Cardiac muscle cell (in vitro differentiated cells and primary cell): ENCODE data around the gene PRKCB. TPM values are rescaled to one million over a fixed set of nuclear protein-coding genes. Genes with fewer than 3 reads are reported as not detected.

Source experiments
- DNase-seq, 2 donors: peaks; one replicate each; pipeline versions ENCODE4 v3.0.0 to v3.0.0-alpha.2; 2010 to 2017; ENCODE audit warnings: low read depth in 1 of 2, low spot score in 1 of 2
- H3K27ac ChIP-seq: fragments of 200-600 bp; sonication (generic); 2 replicates; pipeline ENCODE4 v1.5.1; 2016
- H3K27me3 ChIP-seq: fragments of 200-600 bp; sonication (generic); 2 replicates; pipeline ENCODE4 v1.6.0; 2016; ENCODE audit warnings: control low read depth
- H3K36me3 ChIP-seq: fragments of 200-600 bp; sonication (generic); 2 replicates; pipeline ENCODE4 v1.5.1; 2016; ENCODE audit warnings: control low read depth
- H3K4me1 ChIP-seq: fragments of 200-600 bp; sonication (generic); 2 replicates; pipeline ENCODE4 v1.8.1; 2017; ENCODE audit warnings: low read depth, mild to moderate bottlenecking, mixed run types
- H3K4me3 ChIP-seq: fragments of 200-600 bp; sonication (generic); 2 replicates; pipeline ENCODE4 v1.5.1; 2016; ENCODE audit warnings: mild to moderate bottlenecking
- H3K9me3 ChIP-seq: fragments of 200-600 bp; sonication (generic); 2 replicates; pipeline ENCODE4 v1.5.1; 2017; ENCODE audit warnings: low read depth, mild to moderate bottlenecking, control low read depth
- polyA plus RNA-seq: library from polyadenylated mRNA; unstranded; fragments of >200 nt; fragmentation: Nextera tagmentation; extraction: Ambion mirVana; gene quantifications from 2 replicates; pipeline ENCODE4 v1.2.1, GENCODE V29; 2016
- total RNA-seq: library from RNA; depleted of rRNA; stranded (reverse); fragments of >200 nt; gene quantifications from 2 replicates; pipeline ENCODE4 v1.2.3, GENCODE V29; 2016
- TF ChIP-seq, protein P1 (sequence below): IDR thresholded peaks from 2 replicates; pipeline ENCODE4 v1.5.1; 2012; ENCODE audit warnings: low read depth, mild to moderate bottlenecking, low read length

The PRKCB gene
- total and polyA plus RNA-seq, 2 experiments from 2014 or later: 0.66 to 1.5 TPM

- Histone ChIP-seq H3K27ac (no peak overlapping the region), H3K36me3 (no peaks in the 10 kb centered on the region), H3K4me1 (peaks cover 4% of the 10 kb centered on the region), H3K9me3 (no peaks in the 10 kb centered on the region), H3K27me3 (no peaks in the 10 kb centered on the region), H3K4me3 (no peak overlapping the region)
- no peak for DNase-seq
- TF ChIP-seq, protein P1, sequence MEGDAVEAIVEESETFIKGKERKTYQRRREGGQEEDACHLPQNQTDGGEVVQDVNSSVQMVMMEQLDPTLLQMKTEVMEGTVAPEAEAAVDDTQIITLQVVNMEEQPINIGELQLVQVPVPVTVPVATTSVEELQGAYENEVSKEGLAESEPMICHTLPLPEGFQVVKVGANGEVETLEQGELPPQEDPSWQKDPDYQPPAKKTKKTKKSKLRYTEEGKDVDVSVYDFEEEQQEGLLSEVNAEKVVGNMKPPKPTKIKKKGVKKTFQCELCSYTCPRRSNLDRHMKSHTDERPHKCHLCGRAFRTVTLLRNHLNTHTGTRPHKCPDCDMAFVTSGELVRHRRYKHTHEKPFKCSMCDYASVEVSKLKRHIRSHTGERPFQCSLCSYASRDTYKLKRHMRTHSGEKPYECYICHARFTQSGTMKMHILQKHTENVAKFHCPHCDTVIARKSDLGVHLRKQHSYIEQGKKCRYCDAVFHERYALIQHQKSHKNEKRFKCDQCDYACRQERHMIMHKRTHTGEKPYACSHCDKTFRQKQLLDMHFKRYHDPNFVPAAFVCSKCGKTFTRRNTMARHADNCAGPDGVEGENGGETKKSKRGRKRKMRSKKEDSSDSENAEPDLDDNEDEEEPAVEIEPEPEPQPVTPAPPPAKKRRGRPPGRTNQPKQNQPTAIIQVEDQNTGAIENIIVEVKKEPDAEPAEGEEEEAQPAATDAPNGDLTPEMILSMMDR: no peak
Measured at GRCh38 chr16:24163935-24164334, 328.2 kb downstream of the PRKCB start.

- Histone ChIP-seq H3K4me3 (no peak overlapping the region), H3K27ac (no peak overlapping the region), H3K9me3 (no peaks in the 10 kb centered on the region), H3K4me1 (peaks cover 4% of the 10 kb centered on the region), H3K27me3 (no peaks in the 10 kb centered on the region), H3K36me3 (no peaks in the 10 kb centered on the region)
- TF ChIP-seq, protein P1: no peak
- DNase-seq: no peak
Measured at GRCh38 chr16:24164416-24164815, 328.6 kb downstream of the PRKCB start.

- H3K9me3 ChIP-seq: no peaks in the 10 kb centered on the region
- no peak overlapping the region for H3K4me3 ChIP-seq
- TF ChIP-seq, protein P1: no peak
- no peak overlapping the region for H3K27ac ChIP-seq
- H3K27me3 ChIP-seq: no peaks in the 10 kb centered on the region
- peaks cover 4% of the 10 kb centered on the region for H3K4me1 ChIP-seq
- H3K36me3 ChIP-seq: no peaks in the 10 kb centered on the region
- DNase-seq: no peak
Measured at GRCh38 chr16:24165273-24165672, 329.5 kb downstream of the PRKCB start.

DNA sequence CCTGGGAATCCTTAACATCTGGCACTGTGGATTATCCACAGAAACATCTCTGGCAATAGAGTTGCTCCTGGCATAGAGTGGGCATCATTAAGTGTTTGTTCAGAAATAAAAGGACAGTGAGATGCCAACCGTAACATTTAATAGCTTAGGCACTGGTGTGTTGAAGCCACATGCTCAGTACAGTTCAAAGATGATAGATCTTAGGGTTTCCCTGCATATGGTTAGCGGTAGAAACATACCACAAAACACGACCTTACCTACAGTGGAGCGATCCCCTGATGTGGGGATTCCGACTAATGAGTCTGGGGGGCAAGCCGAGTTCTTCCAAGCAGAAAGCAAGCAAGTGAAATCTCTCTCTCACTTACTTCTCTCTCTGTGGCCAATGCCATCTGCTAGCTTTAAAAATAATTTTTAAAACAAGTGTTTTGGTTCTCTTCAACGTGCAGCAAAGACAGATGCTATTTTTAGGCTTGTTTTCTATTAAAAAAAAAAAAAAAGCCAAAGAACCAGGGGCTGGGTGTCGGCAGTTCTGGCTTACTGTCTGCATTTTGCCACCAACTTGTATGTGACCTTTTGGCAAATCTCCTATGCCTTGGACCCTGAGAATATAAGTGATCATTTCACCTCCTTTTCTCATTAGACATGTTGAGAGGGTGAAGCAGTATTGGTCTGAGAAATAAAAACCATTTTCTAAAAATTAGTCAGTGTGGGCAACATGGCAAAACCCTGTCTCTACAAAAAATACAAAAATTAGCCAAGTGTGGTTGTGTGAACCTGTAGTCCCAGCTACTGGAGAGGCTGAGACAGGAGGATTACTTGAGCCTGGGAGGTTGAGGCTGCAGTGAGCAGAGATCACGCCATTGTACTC, 331.1 kb downstream of the PRKCB start:
- H3K36me3 ChIP-seq: no peaks in the 10 kb centered on the region
- no peak overlapping the region for H3K4me3 ChIP-seq
- TF ChIP-seq, protein P1: no peak
- H3K27ac ChIP-seq: no peak overlapping the region
- no peaks in the 10 kb centered on the region for H3K9me3 ChIP-seq
- DNase-seq: no peak
- H3K4me1 ChIP-seq: peaks cover 4% of the 10 kb centered on the region
- H3K27me3 ChIP-seq: no peaks in the 10 kb centered on the region

DNA sequence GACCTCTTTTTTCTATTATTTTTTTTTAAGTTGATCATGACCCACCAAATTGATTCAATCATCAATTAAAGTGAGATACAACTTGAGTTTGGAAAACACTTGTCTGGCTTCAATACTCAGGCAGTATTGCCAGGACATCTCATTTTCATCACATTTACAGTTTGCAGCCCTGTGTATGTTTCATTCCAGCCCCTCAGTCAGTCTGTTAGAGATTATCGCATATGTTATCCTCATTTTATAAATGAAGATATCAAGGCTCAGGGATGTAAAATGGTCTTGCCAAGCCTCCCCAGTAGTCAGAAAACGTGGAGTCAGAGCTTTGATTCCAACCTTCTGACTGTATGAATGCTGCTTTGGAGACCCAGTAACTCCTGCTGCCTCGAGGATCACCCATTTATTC, 333.1 kb downstream of the PRKCB start:
- Histone ChIP-seq H3K9me3 (no peaks in the 10 kb centered on the region), H3K36me3 (no peaks in the 10 kb centered on the region), H3K4me1 (peaks cover 2% of the 10 kb centered on the region), H3K27ac (no peak overlapping the region), H3K27me3 (no peaks in the 10 kb centered on the region), H3K4me3 (no peak overlapping the region)
- TF ChIP-seq, protein P1: no peak
- DNase-seq: no peak
